ENCODE results near the gene B4GALT2.

The B4GALT2 gene

GRCh38 chr1:43991476-43992231 lies 12.6 kb downstream of the B4GALT2 start, which contains the start of gene CCDC24:
Gene CCDC24, plus strand, starts transcription at chr1:43991599. Its CDS starts 280 bp downstream, at chr1:43991879.
- peak within 1 kb of the TSS; percentile 65 to 79 for H3K4me3 ChIP-seq (ENCODE audit: low read depth in 1 of 2, low read length in 2 of 2)
- H3K27ac ChIP-seq (ENCODE audit: low read length) = peak within 1 kb of the TSS; percentile 39
- H3K4me1 ChIP-seq (ENCODE audit: control insufficient read depth in 1 of 2, insufficient read depth in 2 of 2, low read length in 2 of 2) = peaks cover 0 to 9% of the 10 kb centered on the region in 2 donors
- no peaks in the 10 kb centered on the region for H3K9me3 ChIP-seq (ENCODE audit: control insufficient read depth in 1 of 2, low read length in 2 of 2)
- H3K27me3 ChIP-seq (ENCODE audit: low read depth, low read length) = no peaks in the 10 kb centered on the region
- H3K36me3 ChIP-seq (ENCODE audit: control insufficient read depth in 1 of 2, insufficient read depth in 2 of 2, low read length in 2 of 2) = no peaks in the 10 kb centered on the region

GRCh38 chr1:43992232-43992995 lies 13.4 kb downstream of the B4GALT2 start:
- no peak overlapping the region for H3K27ac ChIP-seq (ENCODE audit: low read length)

GRCh38 chr1:43993206-43993914 lies 14.3 kb downstream of the B4GALT2 start:
- H3K4me1 ChIP-seq (ENCODE audit: control insufficient read depth in 1 of 2, insufficient read depth in 2 of 2, low read length in 2 of 2) = peaks cover 0 to 16% of the 10 kb centered on the region in 2 donors

More at GRCh38 chr1:43992232-43992995, 13.4 kb downstream of the B4GALT2 start:
- no peaks in the 10 kb centered on the region for H3K36me3 ChIP-seq (ENCODE audit: control insufficient read depth in 1 of 2, insufficient read depth in 2 of 2, low read length in 2 of 2)
- no peaks in the 10 kb centered on the region for H3K9me3 ChIP-seq (ENCODE audit: control insufficient read depth in 1 of 2, low read length in 2 of 2)
- no peaks in the 10 kb centered on the region for H3K27me3 ChIP-seq (ENCODE audit: low read depth, low read length)
- H3K4me1 ChIP-seq (ENCODE audit: control insufficient read depth in 1 of 2, insufficient read depth in 2 of 2, low read length in 2 of 2) = peaks cover 0 to 16% of the 10 kb centered on the region in 2 donors
- peak overlapping the region; percentile 65 to 79 for H3K4me3 ChIP-seq (ENCODE audit: low read depth in 1 of 2, low read length in 2 of 2)

GRCh38 chr1:43994071-43994470 lies 15.1 kb downstream of the B4GALT2 start:
- Histone ChIP-seq H3K9me3 (ENCODE audit: control insufficient read depth in 1 of 2, low read length in 2 of 2) (no peaks in the 10 kb centered on the region), H3K27me3 (ENCODE audit: low read depth, low read length) (no peaks in the 10 kb centered on the region), H3K4me3 (ENCODE audit: low read depth in 1 of 2, low read length in 2 of 2) (no peak overlapping the region), H3K36me3 (ENCODE audit: control insufficient read depth in 1 of 2, insufficient read depth in 2 of 2, low read length in 2 of 2) (no peaks in the 10 kb centered on the region), H3K27ac (ENCODE audit: low read length) (no peak overlapping the region), H3K4me1 (ENCODE audit: control insufficient read depth in 1 of 2, insufficient read depth in 2 of 2, low read length in 2 of 2) (peaks cover 0 to 16% of the 10 kb centered on the region in 2 donors)

More at GRCh38 chr1:43993206-43993914, 14.3 kb downstream of the B4GALT2 start:
- H3K4me3 ChIP-seq (ENCODE audit: low read depth in 1 of 2, low read length in 2 of 2) = no peak overlapping the region
- no peak overlapping the region for H3K27ac ChIP-seq (ENCODE audit: low read length)
- H3K27me3 ChIP-seq (ENCODE audit: low read depth, low read length) = no peaks in the 10 kb centered on the region
- no peaks in the 10 kb centered on the region for H3K36me3 ChIP-seq (ENCODE audit: control insufficient read depth in 1 of 2, insufficient read depth in 2 of 2, low read length in 2 of 2)
- no peaks in the 10 kb centered on the region for H3K9me3 ChIP-seq (ENCODE audit: control insufficient read depth in 1 of 2, low read length in 2 of 2)

GRCh38 chr1:43994794-43995790 lies 16.1 kb downstream of the B4GALT2 start:
- Histone ChIP-seq H3K36me3 (ENCODE audit: control insufficient read depth in 1 of 2, insufficient read depth in 2 of 2, low read length in 2 of 2) (no peaks in the 10 kb centered on the region), H3K4me3 (ENCODE audit: low read depth in 1 of 2, low read length in 2 of 2) (no peak overlapping the region), H3K9me3 (ENCODE audit: control insufficient read depth in 1 of 2, low read length in 2 of 2) (no peaks in the 10 kb centered on the region), H3K27ac (ENCODE audit: low read length) (no peak overlapping the region), H3K4me1 (ENCODE audit: control insufficient read depth in 1 of 2, insufficient read depth in 2 of 2, low read length in 2 of 2) (peaks cover 0 to 16% of the 10 kb centered on the region in 2 donors), H3K27me3 (ENCODE audit: low read depth, low read length) (no peaks in the 10 kb centered on the region)

- H3K4me1 ChIP-seq (ENCODE audit: control insufficient read depth in 1 of 2, insufficient read depth in 2 of 2, low read length in 2 of 2) = peaks cover 0 to 9% of the 10 kb centered on the region in 2 donors
- no peaks in the 10 kb centered on the region for H3K9me3 ChIP-seq (ENCODE audit: control insufficient read depth in 1 of 2, low read length in 2 of 2)
- no peak overlapping the region for H3K4me3 ChIP-seq (ENCODE audit: low read depth in 1 of 2, low read length in 2 of 2)
- H3K36me3 ChIP-seq (ENCODE audit: control insufficient read depth in 1 of 2, insufficient read depth in 2 of 2, low read length in 2 of 2) = peaks cover 0 to 5% of the 10 kb centered on the region in 2 donors
- H3K27me3 ChIP-seq (ENCODE audit: low read depth, low read length) = no peaks in the 10 kb centered on the region
- no peak overlapping the region for H3K27ac ChIP-seq (ENCODE audit: low read length)
Observed at GRCh38 chr1:43995984-43996732, 17.1 kb downstream of the B4GALT2 start.

GRCh38 chr1:43996733-43997115 lies 17.7 kb downstream of the B4GALT2 start:
- Histone ChIP-seq H3K4me1 (ENCODE audit: control insufficient read depth in 1 of 2, insufficient read depth in 2 of 2, low read length in 2 of 2) (peaks cover 0 to 8% of the 10 kb centered on the region in 2 donors), H3K27ac (ENCODE audit: low read length) (no peak overlapping the region), H3K4me3 (ENCODE audit: low read depth in 1 of 2, low read length in 2 of 2) (no peak overlapping the region), H3K27me3 (ENCODE audit: low read depth, low read length) (no peaks in the 10 kb centered on the region), H3K9me3 (ENCODE audit: control insufficient read depth in 1 of 2, low read length in 2 of 2) (no peaks in the 10 kb centered on the region), H3K36me3 (ENCODE audit: control insufficient read depth in 1 of 2, insufficient read depth in 2 of 2, low read length in 2 of 2) (peaks cover 0 to 5% of the 10 kb centered on the region in 2 donors)

- H3K36me3 ChIP-seq (ENCODE audit: control insufficient read depth in 1 of 2, insufficient read depth in 2 of 2, low read length in 2 of 2) = peaks cover 0 to 10% of the 10 kb centered on the region in 2 donors
- H3K27me3 ChIP-seq (ENCODE audit: low read depth, low read length) = no peaks in the 10 kb centered on the region
- H3K9me3 ChIP-seq (ENCODE audit: control insufficient read depth in 1 of 2, low read length in 2 of 2) = no peaks in the 10 kb centered on the region
- H3K27ac ChIP-seq (ENCODE audit: low read length) = no peak overlapping the region
- no peak overlapping the region for H3K4me3 ChIP-seq (ENCODE audit: low read depth in 1 of 2, low read length in 2 of 2)
- peaks cover 0 to 8% of the 10 kb centered on the region in 2 donors for H3K4me1 ChIP-seq (ENCODE audit: control insufficient read depth in 1 of 2, insufficient read depth in 2 of 2, low read length in 2 of 2)
Observed at GRCh38 chr1:43997295-43997999, 18.4 kb downstream of the B4GALT2 start.

GRCh38 chr1:43998000-43998378 lies 19.0 kb downstream of the B4GALT2 start:
- no peak overlapping the region for H3K27ac ChIP-seq (ENCODE audit: low read length)
- H3K4me1 ChIP-seq (ENCODE audit: control insufficient read depth in 1 of 2, insufficient read depth in 2 of 2, low read length in 2 of 2) = peaks cover 0 to 8% of the 10 kb centered on the region in 2 donors
- no peak overlapping the region for H3K4me3 ChIP-seq (ENCODE audit: low read depth in 1 of 2, low read length in 2 of 2)
- peaks cover 0 to 13% of the 10 kb centered on the region in 2 donors for H3K36me3 ChIP-seq (ENCODE audit: control insufficient read depth in 1 of 2, insufficient read depth in 2 of 2, low read length in 2 of 2)
- H3K9me3 ChIP-seq (ENCODE audit: control insufficient read depth in 1 of 2, low read length in 2 of 2) = no peaks in the 10 kb centered on the region
- H3K27me3 ChIP-seq (ENCODE audit: low read depth, low read length) = no peaks in the 10 kb centered on the region

All from muscle layer of duodenum (tissue), 2 donors.